ENCODE results near the gene PNPLA6.

The PNPLA6 gene

DNA sequence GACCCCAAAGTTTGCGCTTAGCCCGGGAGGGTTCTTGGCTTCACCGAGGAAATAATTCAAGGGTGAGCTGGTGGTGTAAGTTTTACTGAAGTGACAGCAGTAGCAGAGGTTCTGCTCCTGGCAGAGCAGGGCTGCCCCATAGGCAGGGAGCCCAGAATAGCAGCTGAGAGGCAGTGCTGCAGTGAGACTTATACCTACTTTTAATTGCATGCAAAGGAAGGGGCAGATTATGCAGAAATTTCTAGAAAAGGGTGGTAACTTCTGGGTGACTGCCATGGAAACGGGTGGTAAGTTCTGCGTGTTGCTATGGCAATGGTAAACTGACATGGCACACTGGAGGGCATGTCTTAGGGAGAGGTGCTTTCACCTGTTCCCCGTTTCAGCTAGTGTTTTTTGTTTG lies 42.6 kb downstream of the PNPLA6 start:
- H3K27ac ChIP-seq = no peak overlapping the region
- TF ChIP-seq, protein P1, sequence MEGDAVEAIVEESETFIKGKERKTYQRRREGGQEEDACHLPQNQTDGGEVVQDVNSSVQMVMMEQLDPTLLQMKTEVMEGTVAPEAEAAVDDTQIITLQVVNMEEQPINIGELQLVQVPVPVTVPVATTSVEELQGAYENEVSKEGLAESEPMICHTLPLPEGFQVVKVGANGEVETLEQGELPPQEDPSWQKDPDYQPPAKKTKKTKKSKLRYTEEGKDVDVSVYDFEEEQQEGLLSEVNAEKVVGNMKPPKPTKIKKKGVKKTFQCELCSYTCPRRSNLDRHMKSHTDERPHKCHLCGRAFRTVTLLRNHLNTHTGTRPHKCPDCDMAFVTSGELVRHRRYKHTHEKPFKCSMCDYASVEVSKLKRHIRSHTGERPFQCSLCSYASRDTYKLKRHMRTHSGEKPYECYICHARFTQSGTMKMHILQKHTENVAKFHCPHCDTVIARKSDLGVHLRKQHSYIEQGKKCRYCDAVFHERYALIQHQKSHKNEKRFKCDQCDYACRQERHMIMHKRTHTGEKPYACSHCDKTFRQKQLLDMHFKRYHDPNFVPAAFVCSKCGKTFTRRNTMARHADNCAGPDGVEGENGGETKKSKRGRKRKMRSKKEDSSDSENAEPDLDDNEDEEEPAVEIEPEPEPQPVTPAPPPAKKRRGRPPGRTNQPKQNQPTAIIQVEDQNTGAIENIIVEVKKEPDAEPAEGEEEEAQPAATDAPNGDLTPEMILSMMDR (IDR thresholded peaks at IDR 0.05) = no peak
- no peak overlapping the region for H3K4me3 ChIP-seq (ENCODE audit: low read depth in 1 of 2, low read length in 1 of 2)
- no peaks in the 10 kb centered on the region for H3K9me3 ChIP-seq
- H3K27me3 ChIP-seq = peaks cover 30% of the 10 kb centered on the region
- no peaks in the 10 kb centered on the region for H3K36me3 ChIP-seq
- H3K4me1 ChIP-seq (ENCODE audit: control insufficient read depth in 1 of 2, insufficient read depth in 1 of 2, low read depth in 1 of 2, low read length in 1 of 2) = no peaks in the 10 kb centered on the region

DNA sequence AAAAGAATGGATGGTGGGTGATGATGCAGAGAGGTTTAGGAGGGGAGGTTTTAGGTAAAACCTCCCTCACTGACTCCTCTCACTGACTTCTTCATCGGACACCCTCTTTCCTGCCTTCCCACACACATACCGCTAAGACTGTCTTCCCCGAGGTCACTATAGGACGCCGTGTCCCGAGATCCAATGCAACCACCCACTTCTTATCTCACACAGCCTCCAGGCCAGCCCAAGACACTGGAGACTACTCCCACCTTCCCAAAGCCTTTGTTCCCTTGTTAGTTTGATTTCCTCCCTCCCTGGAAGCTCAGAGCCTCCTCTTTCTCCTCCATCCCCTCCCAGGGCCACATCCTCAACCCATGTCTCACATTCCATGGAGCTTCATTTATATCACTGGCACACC lies 43.7 kb downstream of the PNPLA6 start:
- no peaks in the 10 kb centered on the region for H3K4me1 ChIP-seq (ENCODE audit: control insufficient read depth in 1 of 2, insufficient read depth in 1 of 2, low read depth in 1 of 2, low read length in 1 of 2)
- H3K36me3 ChIP-seq = no peaks in the 10 kb centered on the region
- no peaks in the 10 kb centered on the region for H3K9me3 ChIP-seq
- TF ChIP-seq, protein P1 (IDR thresholded peaks at IDR 0.05) = no peak
- no peak overlapping the region for H3K27ac ChIP-seq
- no peak overlapping the region for H3K4me3 ChIP-seq (ENCODE audit: low read depth in 1 of 2, low read length in 1 of 2)
- peaks cover 40% of the 10 kb centered on the region for H3K27me3 ChIP-seq

DNA sequence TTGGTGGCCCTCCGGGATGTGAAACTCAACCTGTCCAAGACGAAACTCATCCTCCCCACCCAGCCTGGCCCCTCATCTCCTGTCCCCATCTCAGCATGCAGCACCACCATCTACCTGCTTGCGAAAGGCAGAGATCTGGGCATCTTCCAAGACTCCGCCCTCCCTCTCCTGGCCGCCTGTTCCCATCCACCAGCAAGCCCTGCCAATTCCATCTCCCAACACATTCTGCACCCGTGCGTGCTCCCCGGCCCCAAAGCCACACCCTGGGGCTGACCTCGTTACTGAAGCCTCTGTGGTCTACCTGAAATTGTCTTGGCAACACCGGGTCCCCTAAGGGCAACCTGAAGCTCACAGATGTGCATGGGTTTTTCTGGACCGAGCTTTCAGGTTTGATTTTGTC lies 46.9 kb downstream of the PNPLA6 start:
- H3K4me1 ChIP-seq (ENCODE audit: control insufficient read depth in 1 of 2, insufficient read depth in 1 of 2, low read depth in 1 of 2, low read length in 1 of 2) = no peaks in the 10 kb centered on the region
- H3K27ac ChIP-seq = no peak overlapping the region
- no peak overlapping the region for H3K4me3 ChIP-seq (ENCODE audit: low read depth in 1 of 2, low read length in 1 of 2)
- H3K9me3 ChIP-seq = no peaks in the 10 kb centered on the region
- TF ChIP-seq, protein P1 (IDR thresholded peaks at IDR 0.05) = no peak
- H3K27me3 ChIP-seq = peaks cover 34% of the 10 kb centered on the region
- no peaks in the 10 kb centered on the region for H3K36me3 ChIP-seq

DNA sequence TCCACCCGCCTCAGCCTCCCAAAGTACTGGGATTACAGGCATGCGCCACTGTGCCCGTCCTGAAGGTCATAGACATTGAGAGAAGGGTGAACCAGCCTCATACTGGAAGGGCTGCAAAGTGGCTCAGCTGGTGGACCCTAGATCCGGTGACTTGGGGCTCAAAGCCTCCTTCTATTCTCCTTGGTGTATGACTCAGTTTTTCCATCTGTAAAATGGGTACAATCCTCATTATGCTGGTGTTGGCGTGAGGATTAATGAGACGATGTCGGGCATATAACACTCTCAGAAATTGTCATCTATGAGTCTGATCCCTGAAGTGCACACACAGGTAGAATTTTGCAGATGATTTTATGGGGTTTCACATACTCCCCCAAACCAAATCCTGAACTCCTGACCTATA lies 54.3 kb downstream of the PNPLA6 start:
- H3K36me3 ChIP-seq = no peaks in the 10 kb centered on the region
- no peaks in the 10 kb centered on the region for H3K9me3 ChIP-seq
- no peak overlapping the region for H3K4me3 ChIP-seq (ENCODE audit: low read depth in 1 of 2, low read length in 1 of 2)
- TF ChIP-seq, protein P1 (IDR thresholded peaks at IDR 0.05) = no peak
- no peaks in the 10 kb centered on the region for H3K4me1 ChIP-seq (ENCODE audit: control insufficient read depth in 1 of 2, insufficient read depth in 1 of 2, low read depth in 1 of 2, low read length in 1 of 2)
- H3K27ac ChIP-seq = no peak overlapping the region
- peaks cover 56% of the 10 kb centered on the region for H3K27me3 ChIP-seq

DNA sequence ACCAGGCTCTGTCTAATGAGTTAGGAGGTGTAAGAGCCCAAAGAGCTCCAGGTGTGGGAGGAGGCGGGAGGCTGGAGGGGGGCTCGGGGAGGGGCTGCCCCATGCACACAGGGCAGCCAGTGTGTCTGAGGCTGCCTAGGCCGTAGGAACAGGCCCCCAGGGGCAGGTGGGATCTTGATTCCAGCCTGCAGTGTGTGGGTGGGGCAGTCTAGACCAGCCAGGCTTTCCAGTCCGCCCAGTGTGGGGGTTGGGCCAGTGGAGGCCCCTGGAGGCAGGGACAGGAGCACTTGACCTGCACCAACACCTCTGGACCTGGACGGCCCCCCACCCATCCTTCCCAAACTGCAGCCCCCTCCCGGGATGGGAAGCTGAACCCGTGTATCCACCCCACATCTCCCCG lies 54.7 kb downstream of the PNPLA6 start:
- H3K27ac ChIP-seq = no peak overlapping the region
- TF ChIP-seq, protein P1 (IDR thresholded peaks at IDR 0.05) = no peak
- H3K4me1 ChIP-seq (ENCODE audit: control insufficient read depth in 1 of 2, insufficient read depth in 1 of 2, low read depth in 1 of 2, low read length in 1 of 2) = no peaks in the 10 kb centered on the region
- no peak overlapping the region for H3K4me3 ChIP-seq (ENCODE audit: low read depth in 1 of 2, low read length in 1 of 2)
- H3K36me3 ChIP-seq = no peaks in the 10 kb centered on the region
- H3K9me3 ChIP-seq = no peaks in the 10 kb centered on the region
- H3K27me3 ChIP-seq = peaks cover 61% of the 10 kb centered on the region

Measured in neutrophil (primary cell).